ENCODE data around the gene ALKBH7. TPM values are rescaled to one million over a fixed set of nuclear protein-coding genes. Genes with fewer than 3 reads are reported as not detected.
A peak's percentile ranks its signal among the peaks of the same experiment; 100 is the strongest.
"Not testable (repeated sequence)": the region's sequence is repeated elsewhere in the genome, so short reads cannot be mapped to it uniquely, and the experiment has no call there.

The ALKBH7 gene, protein sequence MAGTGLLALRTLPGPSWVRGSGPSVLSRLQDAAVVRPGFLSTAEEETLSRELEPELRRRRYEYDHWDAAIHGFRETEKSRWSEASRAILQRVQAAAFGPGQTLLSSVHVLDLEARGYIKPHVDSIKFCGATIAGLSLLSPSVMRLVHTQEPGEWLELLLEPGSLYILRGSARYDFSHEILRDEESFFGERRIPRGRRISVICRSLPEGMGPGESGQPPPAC
- polyA plus RNA-seq = 96.4 TPM

DNA sequence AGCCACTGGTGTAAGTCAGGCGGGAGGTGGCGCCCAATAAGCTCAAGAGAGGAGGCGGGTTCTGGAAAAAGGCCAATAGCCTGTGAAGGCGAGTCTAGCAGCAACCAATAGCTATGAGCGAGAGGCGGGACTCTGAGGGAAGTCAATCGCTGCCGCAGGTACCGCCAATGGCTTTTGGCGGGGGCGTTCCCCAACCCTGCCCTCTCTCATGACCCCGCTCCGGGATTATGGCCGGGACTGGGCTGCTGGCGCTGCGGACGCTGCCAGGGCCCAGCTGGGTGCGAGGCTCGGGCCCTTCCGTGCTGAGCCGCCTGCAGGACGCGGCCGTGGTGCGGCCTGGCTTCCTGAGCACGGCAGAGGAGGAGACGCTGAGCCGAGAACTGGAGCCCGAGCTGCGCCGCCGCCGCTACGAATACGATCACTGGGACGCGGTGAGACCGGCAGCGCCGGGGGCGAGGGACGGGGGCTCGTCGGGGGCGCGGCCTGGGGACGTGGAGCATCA, at the start of gene ALKBH7:
Gene ALKBH7, plus strand, starts transcription at position 201 of the 502 bp plus-strand sequence. Its CDS starts 27 bp downstream, at position 228.
- H3K9me3 Mint-ChIP-seq = no peaks in the 10 kb centered on the region
- H3K4me1 Mint-ChIP-seq = peaks cover 4 to 8% (median 5%) of the 10 kb centered on the region in 3 donors

DNA sequence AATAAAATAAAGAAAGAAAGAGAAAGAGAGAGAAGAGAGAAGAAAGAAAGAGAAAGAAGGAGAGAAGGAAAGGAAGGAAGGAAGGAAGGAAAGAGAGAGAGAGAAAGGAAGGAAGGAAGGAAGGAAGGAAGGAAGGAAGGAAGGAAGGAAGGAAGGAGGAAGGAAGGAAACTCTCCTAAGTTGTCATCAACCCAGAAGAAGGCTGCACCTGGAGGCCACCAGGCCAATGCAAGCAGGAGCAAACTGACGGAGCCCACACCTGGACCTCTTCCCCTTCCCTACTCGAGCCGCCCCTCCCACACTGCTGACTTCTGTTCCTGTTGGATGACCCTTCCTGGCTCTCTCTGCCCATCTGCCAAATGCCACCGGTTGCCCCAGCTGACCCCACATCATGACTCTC, 47.8 kb upstream of the ALKBH7 start:
- peak overlapping the region in 1 of 4 donors; percentile 80 for H3K4me3 Mint-ChIP-seq
- H3K36me3 Mint-ChIP-seq = no peaks in the 10 kb centered on the region
- peaks cover 9% of the 10 kb centered on the region for H3K27me3 Mint-ChIP-seq
- H3K4me1 Mint-ChIP-seq = peaks cover 0 to 1% (median 0%) of the 10 kb centered on the region in 3 donors
- peaks cover 0 to 3% (median 0%) of the 10 kb centered on the region in 3 donors for H3K9me3 Mint-ChIP-seq
- H3K27ac Mint-ChIP-seq = no peak overlapping the region

More for the DNA sequence above, at the start of gene ALKBH7:
- peak within 1 kb of the TSS; percentile 17 to 96 (median 75) for H3K27ac Mint-ChIP-seq
- peak within 1 kb of the TSS; percentile 80 to 95 (median 90) for H3K4me3 Mint-ChIP-seq
- peaks cover 4% of the 10 kb centered on the region for H3K36me3 Mint-ChIP-seq
- H3K27me3 Mint-ChIP-seq = no peaks in the 10 kb centered on the region

DNA sequence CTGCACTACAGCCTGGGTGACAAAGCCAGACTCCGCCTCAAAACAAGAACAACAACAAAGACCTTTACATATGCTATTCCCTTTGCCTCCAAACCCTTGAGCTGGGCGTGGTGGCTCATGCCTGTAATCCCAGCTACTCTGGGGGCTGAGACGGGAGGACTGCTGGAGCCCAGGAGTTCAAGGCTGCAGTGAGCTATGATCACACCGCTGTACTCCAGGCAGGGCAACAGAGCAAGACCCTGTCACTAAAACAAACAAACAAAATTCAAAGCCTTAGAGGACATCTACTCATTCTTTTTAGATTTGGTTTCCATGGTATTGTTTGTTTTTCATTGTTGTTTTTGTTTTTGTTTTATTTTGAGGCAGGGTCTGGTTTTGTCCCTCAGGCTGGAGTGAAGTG, 47.0 kb upstream of the ALKBH7 start:
- Mint-ChIP-seq H3K9me3 (peaks cover 0 to 3% (median 0%) of the 10 kb centered on the region in 3 donors), H3K27me3 (peaks cover 9% of the 10 kb centered on the region), H3K27ac (no peak overlapping the region), H3K4me1 (peaks cover 0 to 1% (median 0%) of the 10 kb centered on the region in 3 donors), H3K36me3 (no peaks in the 10 kb centered on the region), H3K4me3 (no peak overlapping the region)

GRCh38 chr19:6326815-6327214, 45.8 kb upstream of the ALKBH7 start:
- H3K4me1 Mint-ChIP-seq = peaks cover 0 to 1% (median 0%) of the 10 kb centered on the region in 3 donors
- peaks cover 0 to 3% (median 0%) of the 10 kb centered on the region in 3 donors for H3K9me3 Mint-ChIP-seq
- no peak overlapping the region for H3K4me3 Mint-ChIP-seq
- no peak overlapping the region for H3K27ac Mint-ChIP-seq
- H3K27me3 Mint-ChIP-seq = peaks cover 7% of the 10 kb centered on the region
- no peaks in the 10 kb centered on the region for H3K36me3 Mint-ChIP-seq

DNA sequence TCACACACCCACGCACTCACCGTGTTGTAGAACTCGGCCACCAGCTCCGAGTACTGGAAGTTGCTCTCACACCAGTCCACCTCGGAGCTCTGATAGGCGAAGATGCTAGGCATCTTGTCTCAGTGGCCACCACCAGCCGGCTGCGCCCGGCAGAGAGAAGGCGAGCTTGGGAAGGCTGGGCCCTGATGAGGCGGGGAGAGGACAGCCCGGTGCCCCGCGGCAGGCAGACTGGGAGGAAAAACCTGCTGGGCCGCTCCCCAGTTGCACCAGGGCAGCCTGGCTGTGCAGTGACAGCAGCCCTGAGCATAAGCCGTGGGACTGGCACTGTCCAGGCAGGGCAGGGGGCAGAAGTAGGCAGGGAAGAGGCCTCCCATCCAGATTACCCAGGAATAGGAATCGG, 39.2 kb upstream of the ALKBH7 start, which contains the start of gene ACER1:
Gene ACER1, minus strand, starts transcription at position 174 of the 400 bp plus-strand sequence. Its CDS starts 61 bp downstream, at position 113.
- H3K27ac Mint-ChIP-seq = no peak within 1 kb of the TSS

DNA sequence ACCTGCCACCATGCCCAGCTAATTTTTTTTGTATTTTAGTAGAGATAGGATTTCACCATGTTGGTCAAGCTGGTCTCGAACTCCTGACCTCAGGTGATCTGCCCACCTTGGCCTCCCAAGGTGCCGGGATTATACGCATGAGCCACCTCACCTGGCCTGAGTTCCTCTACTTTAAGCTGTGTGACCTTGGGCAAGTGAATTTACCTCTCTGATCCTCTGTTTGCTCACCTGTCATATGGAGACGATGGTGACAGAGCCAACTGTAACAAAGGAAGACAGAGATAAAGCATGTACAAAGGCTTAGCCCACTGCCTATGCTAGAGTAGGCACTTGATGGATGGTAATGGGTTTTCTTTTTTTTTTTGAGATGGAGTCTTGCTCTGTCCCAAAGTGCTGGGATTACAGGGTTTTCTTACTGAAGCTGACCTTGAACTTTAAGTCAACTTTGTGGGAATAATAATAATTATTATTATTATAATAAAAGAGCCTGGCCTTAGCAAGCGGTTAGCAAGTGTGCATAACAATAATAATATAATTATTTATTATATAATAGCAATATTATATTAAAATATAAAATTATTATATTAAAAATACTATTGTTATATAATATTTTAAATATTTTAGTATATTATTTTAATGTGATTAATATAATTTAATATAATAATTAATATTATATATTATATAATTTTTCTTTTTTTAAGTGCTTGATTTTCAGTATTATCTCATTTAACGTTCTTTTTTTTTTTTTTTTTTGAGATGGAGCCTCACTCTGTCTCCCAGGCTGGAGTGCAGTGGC, 37.9 kb upstream of the ALKBH7 start:
- Mint-ChIP-seq H3K36me3 (no peaks in the 10 kb centered on the region), H3K9me3 (no peaks in the 10 kb centered on the region), H3K4me3 (no peak overlapping the region), H3K27me3 (peaks cover 2% of the 10 kb centered on the region), H3K27ac (no peak overlapping the region), H3K4me1 (no peaks in the 10 kb centered on the region)

More for the DNA sequence above, 39.2 kb upstream of the ALKBH7 start, which contains the start of gene ACER1:
- H3K4me1 Mint-ChIP-seq = no peaks in the 10 kb centered on the region
- peaks cover 2% of the 10 kb centered on the region for H3K27me3 Mint-ChIP-seq
- H3K9me3 Mint-ChIP-seq = no peaks in the 10 kb centered on the region
- no peak within 1 kb of the TSS for H3K4me3 Mint-ChIP-seq
- H3K36me3 Mint-ChIP-seq = no peaks in the 10 kb centered on the region

DNA sequence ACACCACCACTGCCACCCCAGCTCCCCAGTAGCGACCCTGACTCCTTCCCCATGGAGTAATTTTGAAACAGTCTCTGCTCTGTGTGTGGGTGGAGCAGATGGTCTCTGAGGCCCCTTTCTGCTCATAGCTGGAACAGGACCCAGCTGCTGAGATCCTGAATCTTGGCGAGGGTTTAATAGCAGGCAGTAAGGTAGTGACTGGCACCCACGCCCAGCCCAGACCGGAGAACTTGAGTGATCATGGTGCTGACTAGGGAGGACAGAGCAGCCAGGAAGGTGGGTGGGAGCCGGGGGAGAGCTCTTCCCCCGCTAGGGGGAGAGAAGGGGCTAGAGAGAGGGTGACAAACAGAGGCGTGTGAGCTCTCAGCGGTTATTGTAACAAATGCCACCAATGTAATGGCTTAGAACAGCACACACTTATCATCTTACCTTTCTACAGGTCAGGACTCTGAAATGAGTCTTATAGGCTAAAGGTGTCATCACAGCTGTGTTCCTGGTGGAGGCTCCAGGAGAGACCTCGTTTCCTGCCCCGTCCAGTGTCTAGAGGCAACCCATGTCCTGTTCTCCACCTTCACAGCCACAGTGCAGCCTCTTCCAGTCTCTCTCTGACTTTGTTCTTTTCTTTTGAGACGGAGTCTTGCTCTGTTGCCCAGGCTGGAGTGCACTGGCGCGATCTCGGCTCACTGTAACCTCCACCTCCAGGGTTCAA, 31.9 kb upstream of the ALKBH7 start:
- no peak overlapping the region for H3K27ac Mint-ChIP-seq
- no peak overlapping the region for H3K4me3 Mint-ChIP-seq
- H3K27me3 Mint-ChIP-seq = no peaks in the 10 kb centered on the region
- no peaks in the 10 kb centered on the region for H3K9me3 Mint-ChIP-seq
- H3K36me3 Mint-ChIP-seq = no peaks in the 10 kb centered on the region
- peaks cover 0 to 4% (median 0%) of the 10 kb centered on the region in 3 donors for H3K4me1 Mint-ChIP-seq

DNA sequence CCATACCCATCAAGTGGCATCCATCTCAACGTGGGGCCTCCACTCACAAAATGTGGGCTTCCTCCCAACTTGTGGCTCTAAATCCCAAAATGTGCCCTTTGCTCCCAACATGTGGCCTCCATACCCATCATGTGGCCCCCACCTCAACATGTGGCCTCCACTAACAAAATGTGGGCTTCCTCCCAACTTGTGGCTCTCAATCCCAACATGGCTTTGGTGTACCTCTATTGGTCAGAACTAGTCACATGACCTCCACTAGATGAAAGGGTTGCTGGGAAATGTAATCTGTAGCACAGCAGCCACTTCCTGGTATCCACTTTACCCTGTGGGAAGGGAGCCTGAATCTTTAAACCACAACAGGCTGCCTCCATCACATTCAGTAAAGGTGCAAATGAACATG, 29.1 kb upstream of the ALKBH7 start:
- Mint-ChIP-seq H3K27me3 (no peaks in the 10 kb centered on the region), H3K4me1 (peaks cover 0 to 4% (median 0%) of the 10 kb centered on the region in 3 donors), H3K36me3 (no peaks in the 10 kb centered on the region), H3K27ac (no peak overlapping the region), H3K4me3 (no peak overlapping the region), H3K9me3 (no peaks in the 10 kb centered on the region)

DNA sequence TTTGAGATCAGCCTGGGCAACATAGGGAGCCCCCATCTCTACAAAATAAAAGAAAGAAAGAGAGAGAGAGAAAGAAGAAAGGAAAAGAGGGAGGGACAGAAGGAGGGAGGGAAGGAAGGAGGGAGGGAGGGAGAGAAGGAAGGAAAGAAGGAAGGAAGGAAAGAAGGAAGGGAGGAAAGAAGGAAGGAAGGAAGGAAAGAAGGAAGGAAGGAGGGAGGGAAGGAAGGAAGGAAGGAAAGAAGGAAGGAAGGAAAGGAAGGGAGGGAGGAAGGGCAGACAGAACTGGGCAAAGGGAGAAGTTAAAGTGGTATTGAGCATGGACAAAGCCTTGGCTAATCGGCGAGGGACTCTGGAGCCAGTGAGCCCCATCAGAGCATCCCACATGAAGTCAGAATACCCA, 23.3 kb upstream of the ALKBH7 start:
- not testable (repeated sequence) for H3K36me3 Mint-ChIP-seq, H3K4me1 Mint-ChIP-seq, H3K4me3 Mint-ChIP-seq, H3K9me3 Mint-ChIP-seq, H3K27me3 Mint-ChIP-seq, H3K27ac Mint-ChIP-seq

DNA sequence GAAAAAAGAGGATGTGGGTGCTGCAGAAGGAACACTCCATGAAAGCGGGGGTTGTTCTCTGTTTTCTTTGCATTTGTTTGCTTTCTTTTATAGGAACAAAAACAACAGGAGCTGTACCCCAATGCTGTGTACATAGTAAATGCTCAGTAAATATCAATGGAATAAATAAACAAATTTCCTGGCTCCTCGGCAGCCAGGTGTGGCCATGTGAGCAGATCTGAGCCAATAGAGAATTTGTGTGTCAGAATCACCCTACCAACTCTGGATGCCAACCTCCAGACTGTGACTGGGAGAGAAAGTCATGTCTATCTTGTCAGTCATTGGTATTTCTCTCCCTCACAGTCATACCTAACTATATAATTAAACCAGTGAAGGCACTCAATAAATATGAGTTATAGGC, 21.9 kb upstream of the ALKBH7 start:
- no peak overlapping the region for H3K4me3 Mint-ChIP-seq
- H3K27ac Mint-ChIP-seq = no peak overlapping the region
- H3K9me3 Mint-ChIP-seq = no peaks in the 10 kb centered on the region
- no peaks in the 10 kb centered on the region for H3K4me1 Mint-ChIP-seq
- no peaks in the 10 kb centered on the region for H3K36me3 Mint-ChIP-seq
- no peaks in the 10 kb centered on the region for H3K27me3 Mint-ChIP-seq

DNA sequence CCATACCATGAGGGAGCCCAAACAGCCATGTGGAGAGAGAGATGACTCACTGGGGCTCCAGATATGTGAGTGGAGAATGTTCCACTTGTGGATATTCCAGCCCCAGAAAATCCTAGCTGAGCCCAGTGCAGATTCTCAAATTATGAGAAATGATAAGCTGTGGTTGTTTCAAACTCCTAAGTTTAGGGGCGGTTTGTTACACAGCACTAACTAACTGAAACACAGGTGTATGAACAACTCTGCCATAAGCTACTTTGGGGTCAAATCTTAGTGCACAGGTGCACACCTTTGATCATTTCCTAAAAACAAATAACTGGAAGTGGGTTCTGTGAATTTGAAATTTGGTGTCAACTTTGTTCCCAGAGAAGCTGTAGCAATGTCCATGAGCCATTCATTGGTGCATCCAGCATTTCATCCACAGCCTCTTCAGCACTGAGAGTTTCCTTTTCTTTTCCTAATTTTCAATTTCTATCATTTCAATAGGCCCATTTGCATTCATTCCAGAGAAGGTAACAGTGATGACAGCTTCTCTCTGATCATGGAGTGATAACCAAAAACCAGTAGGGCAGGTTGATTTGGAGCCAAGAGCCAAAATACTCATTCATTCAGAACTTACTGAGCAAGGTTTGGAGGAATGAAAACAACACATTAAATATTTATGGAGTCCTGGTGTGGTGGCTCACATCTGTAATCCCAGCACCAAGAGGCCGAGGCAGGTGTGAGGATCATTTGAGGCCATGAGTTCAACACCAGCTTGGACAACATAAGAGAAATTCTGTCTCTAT, 20.0 kb upstream of the ALKBH7 start:
- Mint-ChIP-seq H3K4me3 (no peak overlapping the region), H3K9me3 (peaks cover 0 to 1% (median 0%) of the 10 kb centered on the region in 3 donors), H3K4me1 (peaks cover 0 to 1% (median 0%) of the 10 kb centered on the region in 3 donors), H3K36me3 (no peaks in the 10 kb centered on the region), H3K27me3 (no peaks in the 10 kb centered on the region), H3K27ac (no peak overlapping the region)

DNA sequence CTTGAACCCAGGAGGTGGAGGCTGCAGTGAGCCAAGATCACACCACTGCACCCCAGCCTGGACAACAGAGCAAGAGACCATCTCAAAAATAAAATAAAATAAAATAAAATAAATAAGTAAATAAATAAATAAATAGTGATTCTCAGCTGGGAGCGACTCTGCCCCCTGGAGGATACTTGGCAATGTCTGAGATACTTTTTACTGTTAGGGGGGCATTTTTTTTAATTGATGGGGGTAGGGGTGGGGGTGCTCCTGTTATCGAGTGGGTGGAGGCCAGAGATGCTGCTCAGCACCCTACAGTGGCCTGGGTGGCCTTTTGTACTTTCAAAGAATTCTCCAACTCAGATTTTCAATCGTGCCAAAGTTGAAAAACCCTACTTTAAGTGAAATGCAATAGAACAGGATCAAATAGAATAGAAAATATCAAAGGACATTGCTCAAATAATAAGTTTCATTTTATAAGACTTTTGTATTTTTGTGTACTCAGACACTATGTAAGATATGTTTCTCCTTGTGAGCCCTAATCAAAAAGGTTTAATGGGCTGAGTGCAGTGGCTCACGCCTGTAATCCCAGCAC, 18.4 kb upstream of the ALKBH7 start:
- Mint-ChIP-seq H3K4me3 (no peak overlapping the region), H3K36me3 (no peaks in the 10 kb centered on the region), H3K9me3 (peaks cover 0 to 1% (median 0%) of the 10 kb centered on the region in 3 donors), H3K27me3 (no peaks in the 10 kb centered on the region), H3K4me1 (peaks cover 0 to 5% (median 0%) of the 10 kb centered on the region in 3 donors), H3K27ac (peak overlapping the region in 1 of 3 donors; percentile 46)

DNA sequence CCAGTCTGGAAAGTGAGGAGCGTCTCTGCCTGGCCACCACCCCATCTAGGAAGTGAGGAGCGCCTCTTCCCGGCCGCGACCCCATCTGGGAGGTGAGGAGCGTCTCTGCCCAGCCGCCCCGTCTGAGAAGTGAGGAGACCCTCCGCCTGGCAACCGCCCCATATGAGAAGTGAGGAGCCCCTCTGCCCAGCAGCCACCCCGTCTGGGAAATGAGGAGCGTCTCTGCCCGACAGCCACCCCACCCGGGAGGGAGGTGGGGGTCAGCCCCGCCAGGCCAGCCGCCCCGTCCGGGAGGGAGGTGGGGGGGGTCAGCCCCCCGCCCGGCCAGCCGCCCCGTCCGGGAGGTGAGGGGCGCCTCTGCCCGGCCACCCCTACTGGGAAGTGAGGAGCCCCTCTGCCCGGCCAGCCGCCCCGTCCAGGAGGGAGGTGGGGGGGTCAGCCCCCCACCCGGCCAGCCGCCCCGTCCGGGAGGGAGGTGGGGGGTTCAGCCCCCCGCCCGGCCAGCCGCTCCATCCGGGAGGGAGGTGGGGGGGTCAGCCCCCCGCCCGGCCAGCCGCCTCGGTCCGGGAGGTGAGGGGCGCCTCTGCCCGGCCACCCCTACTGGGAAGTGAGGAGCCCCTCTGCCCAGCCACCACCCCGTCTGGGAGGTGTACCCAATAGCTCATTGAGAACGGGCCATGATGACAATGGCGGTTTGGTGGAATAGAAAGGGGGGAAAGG, 17.1 kb upstream of the ALKBH7 start:
- H3K27me3 Mint-ChIP-seq, H3K4me1 Mint-ChIP-seq, H3K36me3 Mint-ChIP-seq, H3K27ac Mint-ChIP-seq, H3K4me3 Mint-ChIP-seq, H3K9me3 Mint-ChIP-seq: not testable (repeated sequence)

Data from IgD-negative memory B cell (primary cell).